ENCODE measurements around the gene HIGD2A. TPM values are rescaled to one million over a fixed set of nuclear protein-coding genes. Genes with fewer than 3 reads are reported as not detected.

HIGD2A gene
- total RNA-seq, 5 donors from 2014 or later (not counting 1 experiment from before 2014, with no cell fraction given), result 88.5 to 117 (median 95.4) TPM

- no peak for DNase-seq
- H3K4me1 Mint-ChIP-seq, result peaks cover 14% of the 10 kb centered on the region in 3 donors
- Histone ChIP-seq H3K9me3 (no peaks in the 10 kb centered on the region), H3K4me1 (ENCODE audit: control insufficient read depth in 1 of 2, extremely low read depth in 1 of 2, insufficient read depth in 2 of 2, low read length in 2 of 2) (peaks cover 0 to 5% of the 10 kb centered on the region in 2 experiments), H3K4me3 (ENCODE audit: control insufficient read depth in 1 of 2, extremely low read depth in 1 of 2, low read length in 1 of 2) (no peak overlapping the region), H3K27me3 (replicated peaks in 1 of 2; ENCODE audit: control insufficient read depth in 2 of 2, extremely low read depth in 1 of 2, insufficient read depth in 2 of 2, low read length in 1 of 2) (no peaks in the 10 kb centered on the region), H3K36me3 (ENCODE audit: control insufficient read depth in 2 of 2, extremely low read depth in 1 of 2, insufficient read depth in 1 of 2, low read length in 1 of 2) (peaks cover 17 to 50% of the 10 kb centered on the region in 2 donors), H3K27ac (ENCODE audit: low read length) (no peak overlapping the region)
- ATAC-seq (replicated peaks in 1 of 4), result no peak
- H3K9me3 Mint-ChIP-seq, result no peaks in the 10 kb centered on the region
- ChIA-PET POLR2A (no interaction called here), CTCF (no interaction called here)
- H3K27me3 Mint-ChIP-seq, result no peaks in the 10 kb centered on the region
- H3K4me3 Mint-ChIP-seq, result no peak overlapping the region
- 100% methylated on average over 1 of the region's 3 CpGs for WGBS (ENCODE audit: insufficient coverage)
- H3K27ac Mint-ChIP-seq, result no peak overlapping the region
- H3K36me3 Mint-ChIP-seq, result peaks cover 38% of the 10 kb centered on the region
These were observed 6.6 kb upstream of the HIGD2A start for GRCh38 chr5:176381979-176382378.

GRCh38 chr5:176382721-176383120 lies 5.8 kb upstream of the HIGD2A start:
- Mint-ChIP-seq H3K9me3 (no peaks in the 10 kb centered on the region), H3K4me3 (no peak overlapping the region), H3K4me1 (peaks cover 21 to 22% (median 21%) of the 10 kb centered on the region in 3 donors), H3K36me3 (peaks cover 38% of the 10 kb centered on the region), H3K27me3 (no peaks in the 10 kb centered on the region), H3K27ac (no peak overlapping the region)
- Histone ChIP-seq H3K27ac (ENCODE audit: low read length) (no peak overlapping the region), H3K9me3 (no peaks in the 10 kb centered on the region), H3K4me3 (ENCODE audit: control insufficient read depth in 1 of 2, extremely low read depth in 1 of 2, low read length in 1 of 2) (no peak overlapping the region), H3K36me3 (ENCODE audit: control insufficient read depth in 2 of 2, extremely low read depth in 1 of 2, insufficient read depth in 1 of 2, low read length in 1 of 2) (peaks cover 17 to 50% of the 10 kb centered on the region in 2 donors), H3K4me1 (ENCODE audit: control insufficient read depth in 1 of 2, extremely low read depth in 1 of 2, insufficient read depth in 2 of 2, low read length in 2 of 2) (peaks cover 5 to 12% of the 10 kb centered on the region in 2 experiments), H3K27me3 (replicated peaks in 1 of 2; ENCODE audit: control insufficient read depth in 2 of 2, extremely low read depth in 1 of 2, insufficient read depth in 2 of 2, low read length in 1 of 2) (no peaks in the 10 kb centered on the region)
- DNase-seq, result no peak
- ChIA-PET POLR2A (interaction anchor here in 1 of 2 donors (0.6 kb wide), 1 partner anchor 23 kb away, joined by 3 read pairs; no protein-coding TSS in a partner anchor), CTCF (no interaction called here)
- WGBS (ENCODE audit: insufficient coverage), result 100% methylated on average over 1 of the region's 3 CpGs
- ATAC-seq (replicated peaks in 1 of 4), result no peak

GRCh38 chr5:176383248-176383905 lies 5.2 kb upstream of the HIGD2A start:
- ChIA-PET CTCF (no interaction called here), POLR2A (no interaction called here)
- H3K27me3 Mint-ChIP-seq, result no peaks in the 10 kb centered on the region

GRCh38 chr5:176383961-176384360 lies 4.6 kb upstream of the HIGD2A start:
- CTCF ChIA-PET, result no interaction called here
- peaks cover 17 to 50% of the 10 kb centered on the region in 2 donors for H3K36me3 ChIP-seq (ENCODE audit: control insufficient read depth in 2 of 2, extremely low read depth in 1 of 2, insufficient read depth in 1 of 2, low read length in 1 of 2)

More at GRCh38 chr5:176383248-176383905, 5.2 kb upstream of the HIGD2A start:
- DNase-seq (no peak), ATAC-seq (replicated peaks in 1 of 4) (no peak)
- Mint-ChIP-seq H3K4me1 (peaks cover 26% of the 10 kb centered on the region in 3 donors), H3K4me3 (no peak overlapping the region), H3K36me3 (peaks cover 38% of the 10 kb centered on the region), H3K27ac (no peak overlapping the region), H3K9me3 (no peaks in the 10 kb centered on the region)
- WGBS (ENCODE audit: insufficient coverage), result 93% methylated on average over 6 of the region's 15 CpGs
- Histone ChIP-seq H3K9me3 (no peaks in the 10 kb centered on the region), H3K27me3 (replicated peaks in 1 of 2; ENCODE audit: control insufficient read depth in 2 of 2, extremely low read depth in 1 of 2, insufficient read depth in 2 of 2, low read length in 1 of 2) (no peaks in the 10 kb centered on the region), H3K4me3 (ENCODE audit: control insufficient read depth in 1 of 2, extremely low read depth in 1 of 2, low read length in 1 of 2) (no peak overlapping the region), H3K36me3 (ENCODE audit: control insufficient read depth in 2 of 2, extremely low read depth in 1 of 2, insufficient read depth in 1 of 2, low read length in 1 of 2) (peaks cover 17 to 50% of the 10 kb centered on the region in 2 donors), H3K27ac (ENCODE audit: low read length) (no peak overlapping the region), H3K4me1 (ENCODE audit: control insufficient read depth in 1 of 2, extremely low read depth in 1 of 2, insufficient read depth in 2 of 2, low read length in 2 of 2) (peaks cover 10 to 19% of the 10 kb centered on the region in 2 experiments)

GRCh38 chr5:176384366-176384930 lies 4.1 kb upstream of the HIGD2A start:
- CTCF ChIA-PET, result no interaction called here
- DNase-seq (no peak), ATAC-seq (replicated peaks in 1 of 4) (no peak)
- Histone ChIP-seq H3K27ac (ENCODE audit: low read length) (no peak overlapping the region), H3K4me3 (ENCODE audit: control insufficient read depth in 1 of 2, extremely low read depth in 1 of 2, low read length in 1 of 2) (no peak overlapping the region), H3K4me1 (ENCODE audit: control insufficient read depth in 1 of 2, extremely low read depth in 1 of 2, insufficient read depth in 2 of 2, low read length in 2 of 2) (peaks cover 10 to 21% of the 10 kb centered on the region in 2 experiments), H3K36me3 (ENCODE audit: control insufficient read depth in 2 of 2, extremely low read depth in 1 of 2, insufficient read depth in 1 of 2, low read length in 1 of 2) (peaks cover 17 to 50% of the 10 kb centered on the region in 2 donors), H3K9me3 (no peaks in the 10 kb centered on the region), H3K27me3 (replicated peaks in 1 of 2; ENCODE audit: control insufficient read depth in 2 of 2, extremely low read depth in 1 of 2, insufficient read depth in 2 of 2, low read length in 1 of 2) (no peaks in the 10 kb centered on the region)
- no peaks in the 10 kb centered on the region for H3K9me3 Mint-ChIP-seq
- H3K27me3 Mint-ChIP-seq, result no peaks in the 10 kb centered on the region
- 97% methylated on average over 6 of the region's 8 CpGs for WGBS (ENCODE audit: insufficient coverage)
- peaks cover 26 to 31% (median 29%) of the 10 kb centered on the region in 3 donors for H3K4me1 Mint-ChIP-seq
- POLR2A ChIA-PET, result interaction anchor here in 1 of 2 donors (0.5 kb wide), 1 partner anchor 238 kb away, joined by 7 read pairs; no protein-coding TSS in a partner anchor
- H3K36me3 Mint-ChIP-seq, result peaks cover 38% of the 10 kb centered on the region
- no peak overlapping the region for H3K4me3 Mint-ChIP-seq
- no peak overlapping the region for H3K27ac Mint-ChIP-seq

More at GRCh38 chr5:176383961-176384360, 4.6 kb upstream of the HIGD2A start:
- Mint-ChIP-seq H3K4me3 (no peak overlapping the region), H3K27me3 (no peaks in the 10 kb centered on the region), H3K36me3 (peaks cover 38% of the 10 kb centered on the region), H3K27ac (no peak overlapping the region), H3K9me3 (no peaks in the 10 kb centered on the region), H3K4me1 (peaks cover 26 to 27% (median 27%) of the 10 kb centered on the region in 3 donors)
- H3K9me3 ChIP-seq, result no peaks in the 10 kb centered on the region
- DNase-seq (no peak), ATAC-seq (replicated peaks in 1 of 4) (no peak)
- H3K27ac ChIP-seq (ENCODE audit: low read length), result no peak overlapping the region
- WGBS (ENCODE audit: insufficient coverage), result 100% methylated on average over 1 of the region's 9 CpGs
- peaks cover 10 to 19% of the 10 kb centered on the region in 2 experiments for H3K4me1 ChIP-seq (ENCODE audit: control insufficient read depth in 1 of 2, extremely low read depth in 1 of 2, insufficient read depth in 2 of 2, low read length in 2 of 2)
- H3K27me3 ChIP-seq (replicated peaks in 1 of 2; ENCODE audit: control insufficient read depth in 2 of 2, extremely low read depth in 1 of 2, insufficient read depth in 2 of 2, low read length in 1 of 2), result no peaks in the 10 kb centered on the region
- POLR2A ChIA-PET, result interaction anchor here in 1 of 2 donors (0.5 kb wide), 1 partner anchor 238 kb away, joined by 7 read pairs; no protein-coding TSS in a partner anchor
- H3K4me3 ChIP-seq (ENCODE audit: control insufficient read depth in 1 of 2, extremely low read depth in 1 of 2, low read length in 1 of 2), result no peak overlapping the region

- Histone ChIP-seq H3K4me3 (ENCODE audit: control insufficient read depth in 1 of 2, extremely low read depth in 1 of 2, low read length in 1 of 2) (no peak overlapping the region), H3K9me3 (no peaks in the 10 kb centered on the region), H3K4me1 (ENCODE audit: control insufficient read depth in 1 of 2, extremely low read depth in 1 of 2, insufficient read depth in 2 of 2, low read length in 2 of 2) (peaks cover 10 to 26% of the 10 kb centered on the region in 2 experiments), H3K27ac (ENCODE audit: low read length) (no peak overlapping the region), H3K27me3 (replicated peaks in 1 of 2; ENCODE audit: control insufficient read depth in 2 of 2, extremely low read depth in 1 of 2, insufficient read depth in 2 of 2, low read length in 1 of 2) (no peaks in the 10 kb centered on the region), H3K36me3 (ENCODE audit: control insufficient read depth in 2 of 2, extremely low read depth in 1 of 2, insufficient read depth in 1 of 2, low read length in 1 of 2) (peaks cover 17 to 50% of the 10 kb centered on the region in 2 donors)
- Mint-ChIP-seq H3K27me3 (no peaks in the 10 kb centered on the region), H3K9me3 (no peaks in the 10 kb centered on the region), H3K4me1 (peaks cover 26 to 34% (median 32%) of the 10 kb centered on the region in 3 donors), H3K36me3 (peaks cover 36% of the 10 kb centered on the region), H3K27ac (no peak overlapping the region), H3K4me3 (no peak overlapping the region)
- WGBS (ENCODE audit: insufficient coverage), result 96% methylated on average over 7 of the region's 12 CpGs
- DNase-seq (no peak), ATAC-seq (replicated peaks in 1 of 4) (no peak)
- POLR2A ChIA-PET, result no interaction called here
- CTCF ChIA-PET, result no interaction called here
These were observed 3.6 kb upstream of the HIGD2A start for GRCh38 chr5:176384991-176385390.

Data from T-cell (primary cell).